ENCODE results near the gene NANOS2.

DNA sequence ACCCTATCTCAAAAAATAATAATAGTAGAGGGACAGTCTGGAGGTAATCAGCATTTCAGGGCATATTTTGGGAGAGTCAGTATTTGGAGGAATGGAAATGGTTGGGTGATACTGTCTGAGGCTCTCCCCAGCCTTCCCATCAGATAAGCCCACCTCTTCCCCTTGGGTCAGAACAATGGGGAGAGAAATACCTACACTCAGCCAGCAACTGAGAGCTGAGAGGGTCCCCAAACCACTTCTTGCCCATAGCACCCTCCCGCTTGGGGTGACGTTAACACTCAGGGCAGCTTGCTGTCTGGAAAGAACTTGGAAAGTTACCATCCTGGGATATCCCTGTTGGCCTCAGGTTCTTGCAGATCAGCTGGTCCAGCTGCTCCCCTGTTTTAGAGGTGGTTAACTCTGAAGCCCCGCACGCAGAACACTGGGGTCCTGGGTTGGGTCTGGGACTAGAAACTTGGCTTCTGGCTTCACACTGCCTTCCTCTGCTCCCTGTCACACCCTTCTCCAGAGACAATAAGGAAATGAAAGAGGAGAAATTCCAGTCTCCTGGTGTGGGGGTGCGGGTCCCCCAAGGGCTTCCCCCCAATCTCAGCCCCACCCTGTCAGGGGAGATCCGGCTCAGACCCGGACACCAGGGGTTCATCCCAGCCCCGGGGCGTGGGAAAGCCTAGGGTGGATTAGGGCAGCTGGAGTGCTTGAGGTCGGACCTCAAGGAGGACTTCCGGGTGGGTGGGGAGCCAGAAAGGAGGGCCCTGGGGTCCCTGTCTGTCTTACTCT lies 48.0 kb downstream of the NANOS2 start:
- no peak for TF ChIP-seq EZH2 (optimal IDR thresholded peaks at IDR 0.05; ENCODE audit: low read depth, low read length)
- TF ChIP-seq, protein P1, sequence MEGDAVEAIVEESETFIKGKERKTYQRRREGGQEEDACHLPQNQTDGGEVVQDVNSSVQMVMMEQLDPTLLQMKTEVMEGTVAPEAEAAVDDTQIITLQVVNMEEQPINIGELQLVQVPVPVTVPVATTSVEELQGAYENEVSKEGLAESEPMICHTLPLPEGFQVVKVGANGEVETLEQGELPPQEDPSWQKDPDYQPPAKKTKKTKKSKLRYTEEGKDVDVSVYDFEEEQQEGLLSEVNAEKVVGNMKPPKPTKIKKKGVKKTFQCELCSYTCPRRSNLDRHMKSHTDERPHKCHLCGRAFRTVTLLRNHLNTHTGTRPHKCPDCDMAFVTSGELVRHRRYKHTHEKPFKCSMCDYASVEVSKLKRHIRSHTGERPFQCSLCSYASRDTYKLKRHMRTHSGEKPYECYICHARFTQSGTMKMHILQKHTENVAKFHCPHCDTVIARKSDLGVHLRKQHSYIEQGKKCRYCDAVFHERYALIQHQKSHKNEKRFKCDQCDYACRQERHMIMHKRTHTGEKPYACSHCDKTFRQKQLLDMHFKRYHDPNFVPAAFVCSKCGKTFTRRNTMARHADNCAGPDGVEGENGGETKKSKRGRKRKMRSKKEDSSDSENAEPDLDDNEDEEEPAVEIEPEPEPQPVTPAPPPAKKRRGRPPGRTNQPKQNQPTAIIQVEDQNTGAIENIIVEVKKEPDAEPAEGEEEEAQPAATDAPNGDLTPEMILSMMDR (IDR thresholded peaks at IDR 0.05; ENCODE audit: low read length), result no peak
- no peak for TF ChIP-seq EZH2phosphoT487 (IDR thresholded peaks at IDR 0.05; ENCODE audit: low read length)
